ENCODE measurements around the gene SEMA3F.

SEMA3F gene

DNA sequence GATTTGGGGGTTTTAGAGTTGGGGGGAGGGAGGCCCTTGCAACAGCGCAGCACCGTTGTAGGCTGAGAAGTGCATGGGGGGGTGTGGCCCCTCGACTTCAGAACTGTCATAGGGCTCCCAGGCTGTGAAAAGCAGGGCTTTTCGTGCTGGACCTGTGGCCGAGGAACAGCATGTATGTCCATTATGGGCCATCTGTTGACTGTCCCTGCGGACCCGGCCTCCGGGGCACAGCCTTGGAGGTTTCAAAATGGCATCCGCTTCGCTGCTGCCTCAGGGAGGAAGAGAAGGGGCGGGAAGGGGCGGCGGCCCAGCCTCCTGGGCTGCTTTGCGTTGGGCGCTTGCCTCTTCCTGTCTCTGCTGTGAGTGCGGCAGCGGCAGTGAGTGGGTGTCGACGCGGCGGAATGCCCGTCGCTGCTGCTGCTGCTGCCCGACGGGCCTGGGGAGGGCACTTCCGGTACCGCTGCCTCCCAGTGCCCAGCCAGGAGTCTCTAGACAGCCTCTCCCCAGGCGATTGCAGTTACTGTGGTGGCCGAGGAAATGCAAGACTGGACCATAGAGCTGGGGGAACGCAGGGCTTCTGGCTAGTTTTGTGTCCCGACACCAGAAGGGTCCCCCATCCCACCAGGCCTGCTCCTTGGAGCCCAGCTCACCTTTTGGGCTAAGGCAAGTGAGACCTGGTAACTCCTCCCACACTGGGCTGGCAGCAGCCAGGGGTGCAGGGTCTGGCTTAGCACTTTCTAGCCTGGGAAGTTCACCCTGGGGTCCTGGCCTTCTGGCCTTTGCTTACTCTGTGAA lies 82.8 kb downstream of the SEMA3F start:
- DNase-seq, result peak; percentile 44

- DNase-seq, result no peak
Observed at GRCh38 chr3:50238549-50239026, 83.5 kb downstream of the SEMA3F start.
